ENCODE results near the gene BANK1.

The BANK1 gene

DNA sequence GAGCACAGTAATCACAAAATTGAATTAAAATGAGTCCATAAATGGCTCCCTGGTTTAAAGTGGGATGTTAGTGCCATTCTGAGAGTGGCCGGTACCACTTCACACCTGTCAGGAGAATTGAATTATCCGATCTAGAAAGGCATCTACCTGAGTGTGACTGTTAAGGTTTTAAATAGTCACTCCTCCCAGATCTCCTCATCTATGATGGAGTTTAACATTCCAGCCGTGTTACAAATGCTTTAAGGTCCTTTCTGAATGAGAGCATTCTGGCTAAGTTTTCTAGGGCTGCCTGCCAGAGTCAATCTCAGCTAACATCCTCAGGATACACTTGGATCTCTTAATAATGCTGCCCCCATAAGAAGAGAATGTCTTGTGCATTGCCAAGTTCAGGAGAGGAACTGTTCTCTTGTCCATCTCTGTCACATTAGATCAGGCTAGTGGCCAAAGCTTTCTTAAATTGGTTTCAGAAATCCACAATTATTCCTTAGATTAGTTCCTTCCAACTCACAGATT, 323.6 kb downstream of the BANK1 start:
- no peaks in the 10 kb centered on the region for H3K9me3 ChIP-seq (ENCODE audit: control insufficient read depth, insufficient read depth, low read depth, low read length)
- H3K4me3 ChIP-seq (ENCODE audit: low read depth, low read length), result no peak overlapping the region
- no peaks in the 10 kb centered on the region for H3K36me3 ChIP-seq (ENCODE audit: control insufficient read depth in 2 of 2, insufficient read depth in 1 of 2, low read length in 2 of 2)
- TF ChIP-seq ZNF175 (tag by site-specific recombination; IDR thresholded peaks at IDR 0.05) (no peak), SP3 (tag by site-specific recombination; IDR thresholded peaks at IDR 0.05) (no peak), ZNF670 (tag by site-specific recombination; IDR thresholded peaks at IDR 0.05; ENCODE audit: low read depth) (no peak), ZNF623 (tag by site-specific recombination; IDR thresholded peaks at IDR 0.05) (no peak), ZBTB17 (tag by site-specific recombination; IDR thresholded peaks at IDR 0.05) (no peak), PRDM1 (tag by site-specific recombination; IDR thresholded peaks at IDR 0.05) (no peak), ZNF521 (tag by site-specific recombination; IDR thresholded peaks at IDR 0.05) (no peak), EGR2 (tag by site-specific recombination; IDR thresholded peaks at IDR 0.05; ENCODE audit: low read depth) (no peak), ZNF610 (tag by site-specific recombination; IDR thresholded peaks at IDR 0.05; ENCODE audit: borderline replicate concordance) (no peak), KLF7 (tag by site-specific recombination; IDR thresholded peaks at IDR 0.05; ENCODE audit: borderline replicate concordance) (no peak)
- TF ChIP-seq, protein P1, sequence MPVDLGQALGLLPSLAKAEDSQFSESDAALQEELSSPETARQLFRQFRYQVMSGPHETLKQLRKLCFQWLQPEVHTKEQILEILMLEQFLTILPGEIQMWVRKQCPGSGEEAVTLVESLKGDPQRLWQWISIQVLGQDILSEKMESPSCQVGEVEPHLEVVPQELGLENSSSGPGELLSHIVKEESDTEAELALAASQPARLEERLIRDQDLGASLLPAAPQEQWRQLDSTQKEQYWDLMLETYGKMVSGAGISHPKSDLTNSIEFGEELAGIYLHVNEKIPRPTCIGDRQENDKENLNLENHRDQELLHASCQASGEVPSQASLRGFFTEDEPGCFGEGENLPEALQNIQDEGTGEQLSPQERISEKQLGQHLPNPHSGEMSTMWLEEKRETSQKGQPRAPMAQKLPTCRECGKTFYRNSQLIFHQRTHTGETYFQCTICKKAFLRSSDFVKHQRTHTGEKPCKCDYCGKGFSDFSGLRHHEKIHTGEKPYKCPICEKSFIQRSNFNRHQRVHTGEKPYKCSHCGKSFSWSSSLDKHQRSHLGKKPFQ (tag by site-specific recombination; IDR thresholded peaks at IDR 0.05), result no peak
- TF ChIP-seq, protein P2, sequence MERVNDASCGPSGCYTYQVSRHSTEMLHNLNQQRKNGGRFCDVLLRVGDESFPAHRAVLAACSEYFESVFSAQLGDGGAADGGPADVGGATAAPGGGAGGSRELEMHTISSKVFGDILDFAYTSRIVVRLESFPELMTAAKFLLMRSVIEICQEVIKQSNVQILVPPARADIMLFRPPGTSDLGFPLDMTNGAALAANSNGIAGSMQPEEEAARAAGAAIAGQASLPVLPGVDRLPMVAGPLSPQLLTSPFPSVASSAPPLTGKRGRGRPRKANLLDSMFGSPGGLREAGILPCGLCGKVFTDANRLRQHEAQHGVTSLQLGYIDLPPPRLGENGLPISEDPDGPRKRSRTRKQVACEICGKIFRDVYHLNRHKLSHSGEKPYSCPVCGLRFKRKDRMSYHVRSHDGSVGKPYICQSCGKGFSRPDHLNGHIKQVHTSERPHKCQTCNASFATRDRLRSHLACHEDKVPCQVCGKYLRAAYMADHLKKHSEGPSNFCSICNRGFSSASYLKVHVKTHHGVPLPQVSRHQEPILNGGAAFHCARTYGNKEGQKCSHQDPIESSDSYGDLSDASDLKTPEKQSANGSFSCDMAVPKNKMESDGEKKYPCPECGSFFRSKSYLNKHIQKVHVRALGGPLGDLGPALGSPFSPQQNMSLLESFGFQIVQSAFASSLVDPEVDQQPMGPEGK (tag by site-specific recombination; IDR thresholded peaks at IDR 0.05), result no peak
- TF ChIP-seq, protein P3, sequence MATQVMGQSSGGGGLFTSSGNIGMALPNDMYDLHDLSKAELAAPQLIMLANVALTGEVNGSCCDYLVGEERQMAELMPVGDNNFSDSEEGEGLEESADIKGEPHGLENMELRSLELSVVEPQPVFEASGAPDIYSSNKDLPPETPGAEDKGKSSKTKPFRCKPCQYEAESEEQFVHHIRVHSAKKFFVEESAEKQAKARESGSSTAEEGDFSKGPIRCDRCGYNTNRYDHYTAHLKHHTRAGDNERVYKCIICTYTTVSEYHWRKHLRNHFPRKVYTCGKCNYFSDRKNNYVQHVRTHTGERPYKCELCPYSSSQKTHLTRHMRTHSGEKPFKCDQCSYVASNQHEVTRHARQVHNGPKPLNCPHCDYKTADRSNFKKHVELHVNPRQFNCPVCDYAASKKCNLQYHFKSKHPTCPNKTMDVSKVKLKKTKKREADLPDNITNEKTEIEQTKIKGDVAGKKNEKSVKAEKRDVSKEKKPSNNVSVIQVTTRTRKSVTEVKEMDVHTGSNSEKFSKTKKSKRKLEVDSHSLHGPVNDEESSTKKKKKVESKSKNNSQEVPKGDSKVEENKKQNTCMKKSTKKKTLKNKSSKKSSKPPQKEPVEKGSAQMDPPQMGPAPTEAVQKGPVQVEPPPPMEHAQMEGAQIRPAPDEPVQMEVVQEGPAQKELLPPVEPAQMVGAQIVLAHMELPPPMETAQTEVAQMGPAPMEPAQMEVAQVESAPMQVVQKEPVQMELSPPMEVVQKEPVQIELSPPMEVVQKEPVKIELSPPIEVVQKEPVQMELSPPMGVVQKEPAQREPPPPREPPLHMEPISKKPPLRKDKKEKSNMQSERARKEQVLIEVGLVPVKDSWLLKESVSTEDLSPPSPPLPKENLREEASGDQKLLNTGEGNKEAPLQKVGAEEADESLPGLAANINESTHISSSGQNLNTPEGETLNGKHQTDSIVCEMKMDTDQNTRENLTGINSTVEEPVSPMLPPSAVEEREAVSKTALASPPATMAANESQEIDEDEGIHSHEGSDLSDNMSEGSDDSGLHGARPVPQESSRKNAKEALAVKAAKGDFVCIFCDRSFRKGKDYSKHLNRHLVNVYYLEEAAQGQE (tag by site-specific recombination; IDR thresholded peaks at IDR 0.05), result no peak
- TF ChIP-seq, protein P4, sequence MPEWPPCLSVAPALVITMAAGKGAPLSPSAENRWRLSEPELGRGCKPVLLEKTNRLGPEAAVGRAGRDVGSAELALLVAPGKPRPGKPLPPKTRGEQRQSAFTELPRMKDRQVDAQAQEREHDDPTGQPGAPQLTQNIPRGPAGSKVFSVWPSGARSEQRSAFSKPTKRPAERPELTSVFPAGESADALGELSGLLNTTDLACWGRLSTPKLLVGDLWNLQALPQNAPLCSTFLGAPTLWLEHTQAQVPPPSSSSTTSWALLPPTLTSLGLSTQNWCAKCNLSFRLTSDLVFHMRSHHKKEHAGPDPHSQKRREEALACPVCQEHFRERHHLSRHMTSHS (tag by site-specific recombination; IDR thresholded peaks at IDR 0.05), result no peak
- TF ChIP-seq, protein P5, sequence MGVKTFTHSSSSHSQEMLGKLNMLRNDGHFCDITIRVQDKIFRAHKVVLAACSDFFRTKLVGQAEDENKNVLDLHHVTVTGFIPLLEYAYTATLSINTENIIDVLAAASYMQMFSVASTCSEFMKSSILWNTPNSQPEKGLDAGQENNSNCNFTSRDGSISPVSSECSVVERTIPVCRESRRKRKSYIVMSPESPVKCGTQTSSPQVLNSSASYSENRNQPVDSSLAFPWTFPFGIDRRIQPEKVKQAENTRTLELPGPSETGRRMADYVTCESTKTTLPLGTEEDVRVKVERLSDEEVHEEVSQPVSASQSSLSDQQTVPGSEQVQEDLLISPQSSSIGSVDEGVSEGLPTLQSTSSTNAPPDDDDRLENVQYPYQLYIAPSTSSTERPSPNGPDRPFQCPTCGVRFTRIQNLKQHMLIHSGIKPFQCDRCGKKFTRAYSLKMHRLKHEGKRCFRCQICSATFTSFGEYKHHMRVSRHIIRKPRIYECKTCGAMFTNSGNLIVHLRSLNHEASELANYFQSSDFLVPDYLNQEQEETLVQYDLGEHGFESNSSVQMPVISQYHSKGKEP (tag by site-specific recombination; IDR thresholded peaks at IDR 0.05), result no peak
- H3K4me1 ChIP-seq (ENCODE audit: control insufficient read depth, insufficient read depth, low read length), result no peaks in the 10 kb centered on the region
- ChIA-PET POLR2A (no interaction called here), CTCF (no interaction called here)
- no peak overlapping the region for H3K27ac ChIP-seq (ENCODE audit: extremely low read depth, low read depth, low read length)

DNA sequence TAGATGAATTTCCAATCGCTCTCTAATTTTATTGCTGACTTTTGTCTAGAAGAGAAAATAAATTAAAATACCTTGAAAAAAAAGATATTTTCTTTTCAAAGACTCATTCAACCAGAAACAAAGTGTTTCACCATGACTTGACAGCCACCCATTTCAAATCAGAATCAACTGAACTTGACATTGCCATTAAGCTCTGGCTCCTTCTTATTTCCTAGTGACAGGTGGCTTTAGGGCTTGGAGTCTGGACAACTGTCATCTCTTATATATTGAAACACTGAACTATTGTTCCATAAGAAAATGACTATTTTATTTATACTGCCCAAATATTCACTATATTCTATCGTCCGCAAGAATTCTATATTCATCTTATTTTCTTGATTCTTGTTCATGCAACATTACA, 325.6 kb downstream of the BANK1 start:
- no peaks in the 10 kb centered on the region for H3K4me1 ChIP-seq (ENCODE audit: control insufficient read depth, insufficient read depth, low read length)
- no peaks in the 10 kb centered on the region for H3K9me3 ChIP-seq (ENCODE audit: control insufficient read depth, insufficient read depth, low read depth, low read length)
- POLR2A ChIA-PET, result no interaction called here
- no peaks in the 10 kb centered on the region for H3K36me3 ChIP-seq (ENCODE audit: control insufficient read depth in 2 of 2, insufficient read depth in 1 of 2, low read length in 2 of 2)
- H3K27ac ChIP-seq (ENCODE audit: extremely low read depth, low read depth, low read length), result no peak overlapping the region
- CTCF ChIA-PET, result no interaction called here
- H3K4me3 ChIP-seq (ENCODE audit: low read depth, low read length), result no peak overlapping the region
- no peak for TF ChIP-seq SCRT1 (tag by site-specific recombination; IDR thresholded peaks at IDR 0.05; ENCODE audit: borderline replicate concordance)

All from HEK293 (cell line).